CD1c-positive myeloid dendritic cell (primary cell): ENCODE results near the gene OR4M1.
"Not testable (repeated sequence)": the region's sequence is repeated elsewhere in the genome, so short reads cannot be mapped to it uniquely, and the experiment has no call there.

Experiments
- DNase-seq: peaks from one replicate; pipeline ENCODE4 v3.0.0-alpha.2; 2016; ENCODE audit errors: extremely low spot score

The OR4M1 gene

GRCh38 chr14:19821016-19821415 is 47.7 kb downstream of the OR4M1 start:
- not testable (repeated sequence) for DNase-seq

- no peak for DNase-seq
Observed at GRCh38 chr14:19823178-19823577, 49.9 kb downstream of the OR4M1 start.

- DNase-seq, result no peak
Observed at GRCh38 chr14:19823765-19824164, 50.5 kb downstream of the OR4M1 start.

- DNase-seq, result not testable (repeated sequence)
Observed at GRCh38 chr14:19827626-19828244, 54.4 kb downstream of the OR4M1 start.

GRCh38 chr14:19828314-19828713 is 55.0 kb downstream of the OR4M1 start:
- DNase-seq, result no peak
